H9 (cell line): Measurements from ENCODE around the gene IFIT1. TPM values are rescaled to one million over a fixed set of nuclear protein-coding genes. Genes with fewer than 3 reads are reported as not detected.

Source experiments
- DNase-seq: peaks from one replicate; pipeline ENCODE4 v3.0.0-alpha.2; 2017
- H2AFZ ChIP-seq: one replicate; pipeline ENCODE4 v1.6.1; 2013; ENCODE audit warnings: mild to moderate bottlenecking, low read length, control low read depth, moderate library complexity
- H2AK5ac ChIP-seq: 2 replicates; pipeline ENCODE4 v1.6.1; 2013; ENCODE audit warnings: low read length, control low read depth, mixed read lengths; ENCODE audit not compliant: insufficient read length
- H2BK120ac ChIP-seq: one replicate; pipeline ENCODE4 v1.6.1; 2013; ENCODE audit warnings: low read depth, mild to moderate bottlenecking, low read length, control low read depth, inconsistent platforms; ENCODE audit not compliant: poor library complexity, severe bottlenecking
- H2BK12ac ChIP-seq: 2 replicates; pipeline ENCODE4 v1.6.1; 2013; ENCODE audit warnings: low read length, control low read depth, mixed read lengths, low read depth; ENCODE audit not compliant: insufficient read length
- H2BK15ac ChIP-seq: 2 replicates; pipeline ENCODE4 v1.6.1; 2013; ENCODE audit warnings: low read depth, low read length, control low read depth
- H2BK20ac ChIP-seq: one replicate; pipeline ENCODE4 v1.6.1; 2013; ENCODE audit warnings: low read depth, mild to moderate bottlenecking, low read length, control low read depth, inconsistent platforms; ENCODE audit not compliant: poor library complexity, severe bottlenecking
- H2BK5ac ChIP-seq: 2 replicates; pipeline ENCODE4 v1.6.1; 2013; ENCODE audit warnings: low read length, control low read depth, mixed read lengths; ENCODE audit not compliant: insufficient read length
- H3K14ac ChIP-seq: 2 replicates; pipeline ENCODE4 v1.6.1; 2013; ENCODE audit warnings: low read length, control low read depth; ENCODE audit not compliant: insufficient read depth
- H3K18ac ChIP-seq: 2 replicates; pipeline ENCODE4 v1.6.1; 2013; ENCODE audit warnings: low read depth, mild to moderate bottlenecking, mixed read lengths, low read length, control low read depth; ENCODE audit not compliant: insufficient read length
- H3K23ac ChIP-seq: 2 replicates; pipeline ENCODE4 v1.6.1; 2013; ENCODE audit warnings: low read length, control low read depth, mixed read lengths, low read depth; ENCODE audit not compliant: insufficient read length
- H3K23me2 ChIP-seq: 2 replicates; pipeline ENCODE4 v1.6.1; 2013; ENCODE audit warnings: low read depth, mild to moderate bottlenecking, mixed read lengths, low read length, control low read depth; ENCODE audit not compliant: insufficient read length, poor library complexity, severe bottlenecking
- H3K27ac ChIP-seq: 2 replicates; pipeline ENCODE4 v1.5.1; 2013; ENCODE audit warnings: low read length, control low read depth, mixed read lengths, low read depth; ENCODE audit not compliant: insufficient read length
- H3K27me3 ChIP-seq: 2 replicates; pipeline ENCODE4 v1.6.1; 2013; ENCODE audit warnings: low read length, control low read depth, inconsistent platforms; ENCODE audit not compliant: insufficient read depth
- H3K4ac ChIP-seq: 2 replicates; pipeline ENCODE4 v1.6.1; 2013; ENCODE audit warnings: low read depth, mild to moderate bottlenecking, control low read depth, inconsistent platforms, low read length, moderate library complexity
- H3K4me1 ChIP-seq: 2 replicates; pipeline ENCODE4 v1.6.1; 2013; ENCODE audit warnings: low read length, control low read depth, inconsistent platforms; ENCODE audit not compliant: insufficient read depth
- H3K4me2 ChIP-seq: 2 replicates; pipeline ENCODE4 v1.6.1; 2013; ENCODE audit warnings: low read length, control low read depth, mixed read lengths; ENCODE audit not compliant: insufficient read length, insufficient read depth
- H3K56ac ChIP-seq: 2 replicates; pipeline ENCODE4 v1.6.1; 2013; ENCODE audit warnings: low read depth, mild to moderate bottlenecking, mixed read lengths, low read length, control low read depth; ENCODE audit not compliant: insufficient read length
- H3K79me1 ChIP-seq: 2 replicates; pipeline ENCODE4 v1.6.1; 2013; ENCODE audit warnings: low read depth, mild to moderate bottlenecking, moderate library complexity, low read length, control low read depth, inconsistent platforms; ENCODE audit not compliant: insufficient read depth, poor library complexity, severe bottlenecking
- H3K79me2 ChIP-seq: 2 replicates; pipeline ENCODE4 v1.6.1; 2013; ENCODE audit warnings: low read length, control low read depth, inconsistent platforms; ENCODE audit not compliant: insufficient read depth
- H3K9ac ChIP-seq: 2 replicates; pipeline ENCODE4 v1.6.1; 2013; ENCODE audit warnings: low read length, control low read depth, mixed read lengths; ENCODE audit not compliant: insufficient read length; ENCODE audit errors: extremely low read depth
- H3K9me3 ChIP-seq: one replicate; pipeline ENCODE4 v1.6.1; 2013; ENCODE audit warnings: low read depth, low read length, inconsistent platforms; ENCODE audit not compliant: control insufficient read depth
- H3T11ph ChIP-seq: one replicate; pipeline ENCODE4 v1.6.1; 2013; ENCODE audit warnings: mild to moderate bottlenecking, low read length, control low read depth, inconsistent platforms
- H4K20me1 ChIP-seq: one replicate; pipeline ENCODE4 v1.6.1; 2013; ENCODE audit not compliant: control insufficient read depth, insufficient read length, insufficient read depth
- H4K5ac ChIP-seq: 2 replicates; pipeline ENCODE4 v1.6.1; 2013; ENCODE audit warnings: low read depth, mild to moderate bottlenecking, mixed read lengths, low read length, control low read depth; ENCODE audit not compliant: insufficient read length
- H4K8ac ChIP-seq: replicated peaks from 2 replicates; pipeline ENCODE4 v1.6.1; 2013; ENCODE audit warnings: low read length, control low read depth, mixed read lengths, low read depth; ENCODE audit not compliant: insufficient read length
- H4K91ac ChIP-seq: 2 replicates; pipeline ENCODE4 v1.6.1; 2013; ENCODE audit warnings: low read depth, mild to moderate bottlenecking, moderate library complexity, mixed read lengths, low read length, control low read depth; ENCODE audit not compliant: insufficient read length
- H3K27ac Mint-ChIP-seq, 3 experiments: 2 replicates in 2 of 3; 3 replicates in 1 of 3; pipeline ENCODE4 v1.8.0; 2020 to 2021; ENCODE audit warnings: mixed read lengths in 3 of 3, mild to moderate bottlenecking in 1 of 3, moderate library complexity in 1 of 3
- H3K27me3 Mint-ChIP-seq: 2 replicates; pipeline ENCODE4 v1.8.0; 2021; ENCODE audit warnings: low read depth, mild to moderate bottlenecking, moderate library complexity, mixed read lengths
- H3K36me3 Mint-ChIP-seq, 3 experiments: 2 replicates in 2 of 3; 3 replicates in 1 of 3; pipeline ENCODE4 v1.8.0; 2020 to 2021; ENCODE audit warnings: low read depth in 3 of 3, mixed read lengths in 3 of 3; ENCODE audit not compliant: insufficient read depth in 1 of 3
- H3K4me1 Mint-ChIP-seq, 2 experiments: 2 replicates each; pipeline ENCODE4 v1.8.0; 2020; ENCODE audit warnings: mixed read lengths in 2 of 2
- H3K4me3 Mint-ChIP-seq, 2 experiments: 2 replicates in 1 of 2; 3 replicates in 1 of 2; pipeline ENCODE4 v1.8.0; 2020 to 2021; ENCODE audit warnings: mild to moderate bottlenecking in 2 of 2, mixed read lengths in 2 of 2, moderate library complexity in 1 of 2
- H3K9me3 Mint-ChIP-seq, 2 experiments: 2 replicates in 1 of 2; 3 replicates in 1 of 2; pipeline ENCODE4 v1.8.0; 2020; ENCODE audit warnings: mild to moderate bottlenecking in 2 of 2, mixed read lengths in 2 of 2, moderate library complexity in 1 of 2
- WGBS: extraction: QIAGEN DNeasy Blood & Tissue Kit; methylation state at CpG from one replicate; pipeline ENCODE4 v1.1.7; 2013; ENCODE audit warnings: missing lambda C conversion rate, low lambda C conversion rate, mixed read lengths; ENCODE audit not compliant: insufficient read length; ENCODE audit errors: extremely low coverage; 5-methylcytosine and 5-hydroxymethylcytosine counted together
- total RNA-seq: library from RNA; stranded (reverse); gene quantifications from 2 replicates; pipeline ENCODE4 v1.2.1, GENCODE V29; 2021
- TF ChIP-seq, protein P1 (sequence below): fragments of 200-600 bp; sonication (generic); conservative IDR thresholded peaks from 3 replicates; pipeline ENCODE4 v1.8.0; 2021; ENCODE audit warnings: antibody characterized with exemption, mild to moderate bottlenecking

The IFIT1 gene
- total RNA-seq, 1 experiment from 2014 or later = 1.2 TPM

DNA sequence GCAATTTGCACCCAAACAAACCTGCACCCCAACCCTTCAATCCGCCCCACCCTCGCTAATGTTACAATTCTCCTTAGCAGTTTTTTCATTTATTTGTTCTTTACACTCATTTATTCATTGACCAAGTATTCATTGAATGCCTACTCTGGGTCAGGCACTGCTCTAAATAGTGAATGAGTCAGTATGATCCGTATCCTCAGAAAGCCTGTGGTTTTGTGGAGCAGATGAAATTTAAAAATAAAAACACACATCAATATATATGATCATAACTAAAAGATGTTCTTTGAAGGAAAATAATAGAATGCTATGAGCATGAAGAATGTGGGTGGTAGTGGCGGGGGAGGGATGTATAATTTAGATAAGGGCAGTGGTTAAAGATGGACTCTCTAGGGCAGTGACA, 35.2 kb downstream of the IFIT1 start:
- H3K23ac ChIP-seq = no peak overlapping the region
- no peak overlapping the region for H3K56ac ChIP-seq
- H2BK120ac ChIP-seq = no peak overlapping the region
- H4K91ac ChIP-seq = no peak overlapping the region
- H3K79me1 ChIP-seq = no peaks in the 10 kb centered on the region
- no peaks in the 10 kb centered on the region for H3K79me2 ChIP-seq
- Mint-ChIP-seq H3K27ac (no peak overlapping the region), H3K9me3 (no peaks in the 10 kb centered on the region), H3K27me3 (no peaks in the 10 kb centered on the region), H3K36me3 (no peaks in the 10 kb centered on the region), H3K4me1 (peaks cover 32 to 35% of the 10 kb centered on the region in 2 experiments), H3K4me3 (no peak overlapping the region)
- H3K4ac ChIP-seq = no peak overlapping the region
- no CpG with 5 or more reads among the region's 4 CpGs for WGBS
- TF ChIP-seq, protein P1, sequence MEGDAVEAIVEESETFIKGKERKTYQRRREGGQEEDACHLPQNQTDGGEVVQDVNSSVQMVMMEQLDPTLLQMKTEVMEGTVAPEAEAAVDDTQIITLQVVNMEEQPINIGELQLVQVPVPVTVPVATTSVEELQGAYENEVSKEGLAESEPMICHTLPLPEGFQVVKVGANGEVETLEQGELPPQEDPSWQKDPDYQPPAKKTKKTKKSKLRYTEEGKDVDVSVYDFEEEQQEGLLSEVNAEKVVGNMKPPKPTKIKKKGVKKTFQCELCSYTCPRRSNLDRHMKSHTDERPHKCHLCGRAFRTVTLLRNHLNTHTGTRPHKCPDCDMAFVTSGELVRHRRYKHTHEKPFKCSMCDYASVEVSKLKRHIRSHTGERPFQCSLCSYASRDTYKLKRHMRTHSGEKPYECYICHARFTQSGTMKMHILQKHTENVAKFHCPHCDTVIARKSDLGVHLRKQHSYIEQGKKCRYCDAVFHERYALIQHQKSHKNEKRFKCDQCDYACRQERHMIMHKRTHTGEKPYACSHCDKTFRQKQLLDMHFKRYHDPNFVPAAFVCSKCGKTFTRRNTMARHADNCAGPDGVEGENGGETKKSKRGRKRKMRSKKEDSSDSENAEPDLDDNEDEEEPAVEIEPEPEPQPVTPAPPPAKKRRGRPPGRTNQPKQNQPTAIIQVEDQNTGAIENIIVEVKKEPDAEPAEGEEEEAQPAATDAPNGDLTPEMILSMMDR = no peak
- no peak overlapping the region for H4K8ac ChIP-seq
- H2AK5ac ChIP-seq = no peak overlapping the region
- DNase-seq = no peak
- no peak overlapping the region for H3K27ac ChIP-seq
- H3K9me3 ChIP-seq = no peaks in the 10 kb centered on the region
- no peak overlapping the region for H4K5ac ChIP-seq
- no peak overlapping the region for H3K18ac ChIP-seq
- H2AFZ ChIP-seq = no peak overlapping the region
- no peak overlapping the region for H3K9ac ChIP-seq
- H3T11ph ChIP-seq = no peak overlapping the region
- no peaks in the 10 kb centered on the region for H4K20me1 ChIP-seq
- H2BK15ac ChIP-seq = no peak overlapping the region
- no peak overlapping the region for H3K14ac ChIP-seq
- no peak overlapping the region for H3K4me2 ChIP-seq
- no peaks in the 10 kb centered on the region for H3K4me1 ChIP-seq
- no peak overlapping the region for H2BK12ac ChIP-seq
- H3K23me2 ChIP-seq = no peaks in the 10 kb centered on the region
- H2BK5ac ChIP-seq = no peak overlapping the region
- no peak overlapping the region for H2BK20ac ChIP-seq
- H3K27me3 ChIP-seq = no peaks in the 10 kb centered on the region
